ENCODE measurements around the gene LSP1. TPM values are rescaled to one million over a fixed set of nuclear protein-coding genes. Genes with fewer than 3 reads are reported as not detected.

The LSP1 gene
- total and polyA plus RNA-seq, 2 of the 13 experiments (the other 11 are each of a cell fraction or from before 2014, with no cell fraction given), result 0.59 to 1.00 TPM

DNA sequence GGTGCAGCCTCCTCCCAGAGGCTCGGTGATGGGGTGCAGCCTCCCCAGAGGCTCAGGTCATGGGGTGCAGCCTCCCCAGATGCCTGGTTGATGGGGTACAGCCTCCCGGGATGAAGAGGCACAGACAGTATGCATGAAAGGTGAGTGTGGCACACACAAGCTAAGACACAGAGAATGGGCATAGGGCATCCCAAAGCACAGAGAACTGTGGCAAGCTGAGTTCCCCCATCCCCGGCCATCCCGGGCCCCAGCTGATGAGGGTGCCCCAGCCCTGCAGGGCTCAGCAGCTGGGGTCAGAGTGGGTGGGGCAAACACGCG, 22.9 kb upstream of the LSP1 start:
- 80% methylated on average over 2 of the region's 6 CpGs for WGBS (ENCODE audit: low lambda C conversion rate)
- intact Hi-C loops (cut with micrococcal nuclease; ENCODE audit: unreplicated experiment) (loop anchor here (2.0 to 5.0 kb wide), 2 partner anchors 123 to 177 kb away; no protein-coding TSS in a partner anchor), in situ Hi-C loops (cut with HindIII; ENCODE audit: extremely low pct_ligation_motif_present, low pct_unique_long_range_greater_than_20kb) (loop anchor here (5.0 kb wide), 2 partner anchors 133 to 173 kb away; partner anchors contain the start of gene KRTAP5-6)
- Histone ChIP-seq H3K9me3 (ENCODE audit: low read length) (no peaks in the 10 kb centered on the region), H2AFZ (ENCODE audit: low read length) (no peak overlapping the region), H3K9ac (ENCODE audit: insufficient read depth, low read depth, low read length) (no peak overlapping the region), H3K4me3 (replicated peaks in 1 of 3; ENCODE audit: insufficient read depth in 1 of 3, low read depth in 2 of 3, low read length in 3 of 3) (peak overlapping the region in 1 of 3 experiments; percentile 1; a peak in 1 of 6 replicates), H3K27ac (ENCODE audit: extremely low read length, insufficient read depth, low read length) (peak overlapping the region; percentile 64), H4K20me1 (ENCODE audit: insufficient read depth, low read length) (no peaks in the 10 kb centered on the region), H3K79me2 (ENCODE audit: insufficient read depth, low read length) (no peaks in the 10 kb centered on the region), H3K36me3 (replicated peaks in 1 of 2; ENCODE audit: control insufficient read depth in 1 of 2, insufficient read depth in 2 of 2, low read length in 2 of 2) (no peaks in the 10 kb centered on the region), H3K27me3 (ENCODE audit: control insufficient read depth in 1 of 2, insufficient read depth in 2 of 2, low read length in 2 of 2) (peaks cover 0 to 6% of the 10 kb centered on the region in 2 experiments; a peak in 2 of 5 replicates), H3K4me1 (ENCODE audit: insufficient read depth, low read length) (peaks cover 99% of the 10 kb centered on the region), H3K4me2 (ENCODE audit: low read depth, low read length) (peak overlapping the region; percentile 65)
- DNase-seq (ENCODE audit: low spot score) (no peak), ATAC-seq (no peak), FAIRE-seq (no peak)
- POLR2A ChIA-PET, result interaction anchor here (5.1 kb wide), 1 partner anchor 139 kb away, joined by 25 read pairs; no protein-coding TSS in a partner anchor
- CTCF ChIA-PET (ENCODE audit: low intra/inter-chr PET ratio, low total read pairs), result interaction anchor here (1.2 to 3.9 kb wide), 2 partner anchors 137 to 187 kb away, joined by 3 to 44 read pairs; no protein-coding TSS in a partner anchor
- no TSS peak for BruUV-seq (replicated peaks)
- TF ChIP-seq ZNF574 (CRISPR knock-in tag; IDR thresholded peaks at IDR 0.05), result no peak
- no peak for TF ChIP-seq HOXA9 (CRISPR knock-in tag; IDR thresholded peaks at IDR 0.05; ENCODE audit: borderline replicate concordance)
- TF ChIP-seq EED (CRISPR knock-in tag; IDR thresholded peaks at IDR 0.05), result no peak
- TF ChIP-seq IRF2 (CRISPR knock-in tag; IDR thresholded peaks at IDR 0.05), result no peak
- TF ChIP-seq ZBTB7A (CRISPR knock-in tag; IDR thresholded peaks at IDR 0.05), result no peak
- TF ChIP-seq SSRP1 (CRISPR knock-in tag; IDR thresholded peaks at IDR 0.05), result no peak
- TF ChIP-seq ZBTB10 (CRISPR knock-in tag; IDR thresholded peaks at IDR 0.05; ENCODE audit: borderline replicate concordance), result 0 out of 2 replicates have a peak, but pooled peaks have one; percentile 47
- TF ChIP-seq, protein P1, sequence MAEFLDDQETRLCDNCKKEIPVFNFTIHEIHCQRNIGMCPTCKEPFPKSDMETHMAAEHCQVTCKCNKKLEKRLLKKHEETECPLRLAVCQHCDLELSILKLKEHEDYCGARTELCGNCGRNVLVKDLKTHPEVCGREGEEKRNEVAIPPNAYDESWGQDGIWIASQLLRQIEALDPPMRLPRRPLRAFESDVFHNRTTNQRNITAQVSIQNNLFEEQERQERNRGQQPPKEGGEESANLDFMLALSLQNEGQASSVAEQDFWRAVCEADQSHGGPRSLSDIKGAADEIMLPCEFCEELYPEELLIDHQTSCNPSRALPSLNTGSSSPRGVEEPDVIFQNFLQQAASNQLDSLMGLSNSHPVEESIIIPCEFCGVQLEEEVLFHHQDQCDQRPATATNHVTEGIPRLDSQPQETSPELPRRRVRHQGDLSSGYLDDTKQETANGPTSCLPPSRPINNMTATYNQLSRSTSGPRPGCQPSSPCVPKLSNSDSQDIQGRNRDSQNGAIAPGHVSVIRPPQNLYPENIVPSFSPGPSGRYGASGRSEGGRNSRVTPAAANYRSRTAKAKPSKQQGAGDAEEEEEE (CRISPR knock-in tag; IDR thresholded peaks at IDR 0.05; ENCODE audit: borderline replicate concordance), result 0 out of 2 replicates have a peak, but pooled peaks have one; percentile 8
- peak; percentile 33; the same call in 1 of the 2 replicates for TF ChIP-seq ZNF770 (CRISPR knock-in tag; IDR thresholded peaks at IDR 0.05)
- no peak for TF ChIP-seq MATR3 (CRISPR knock-in tag; IDR thresholded peaks at IDR 0.05)
- TF ChIP-seq NRL (CRISPR knock-in tag; IDR thresholded peaks at IDR 0.05; ENCODE audit: borderline replicate concordance), result no peak
- no peak for TF ChIP-seq SMAD1 (CRISPR knock-in tag; IDR thresholded peaks at IDR 0.05; ENCODE audit: borderline replicate concordance, low read depth)
- no peak for TF ChIP-seq MTA1 (CRISPR knock-in tag; IDR thresholded peaks at IDR 0.05; ENCODE audit: borderline replicate concordance)
- no peak for TF ChIP-seq ZNF850 (CRISPR knock-in tag; conservative IDR thresholded peaks at IDR 0.05)

Data from HepG2 (cell line).